ENCODE data around the gene RABGEF1. TPM values are rescaled to one million over a fixed set of nuclear protein-coding genes. Genes with fewer than 3 reads are reported as not detected.
"Not testable (repeated sequence)": the region's sequence is repeated elsewhere in the genome, so short reads cannot be mapped to it uniquely, and the experiment has no call there.

Gene RABGEF1
- total RNA-seq, 1 donor from 2014 or later, result 36.5 TPM

DNA sequence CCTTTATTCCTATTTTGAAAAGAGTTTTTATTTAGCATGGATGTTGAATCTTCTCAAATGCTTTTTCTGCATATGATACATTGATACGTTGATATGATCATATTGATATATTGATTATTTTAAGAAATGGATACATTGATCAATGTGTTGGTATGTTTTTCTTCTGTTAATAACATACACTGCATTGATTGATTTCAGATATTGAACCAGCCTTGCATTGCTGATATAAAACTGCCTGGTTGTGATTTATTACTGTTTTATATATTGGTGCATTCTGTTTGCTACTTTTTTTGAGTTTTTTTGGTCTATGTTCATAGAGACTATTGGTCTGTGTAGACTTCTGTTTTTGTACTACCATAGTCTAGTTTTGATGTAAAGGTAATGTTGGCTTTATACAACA, 26.8 kb upstream of the RABGEF1 start:
- no peaks in the 10 kb centered on the region for H3K9me3 ChIP-seq (ENCODE audit: low read depth)
- H4K20me1 ChIP-seq (ENCODE audit: low read depth), result no peaks in the 10 kb centered on the region
- Mint-ChIP-seq H3K9me3 (peaks cover 21% of the 10 kb centered on the region), H3K4me3 (no peak overlapping the region), H3K27ac (no peak overlapping the region), H3K4me1 (no peaks in the 10 kb centered on the region), H3K36me3 (peaks cover 43% of the 10 kb centered on the region), H3K27me3 (ENCODE audit: insufficient read depth, low read depth) (no peaks in the 10 kb centered on the region)
- H3K36me3 ChIP-seq, result peaks cover 3% of the 10 kb centered on the region
- no peaks in the 10 kb centered on the region for H3K79me2 ChIP-seq (ENCODE audit: low read depth)
- no peak overlapping the region for H3K4me2 ChIP-seq
- no peak for DNase-seq (ENCODE audit: low spot score)
- no peaks in the 10 kb centered on the region for H3K4me1 ChIP-seq
- TF ChIP-seq EZH2 (IDR thresholded peaks at IDR 0.05), result no peak
- TF ChIP-seq EZH2phosphoT487 (IDR thresholded peaks at IDR 0.05), result no peak
- TF ChIP-seq, protein P1, sequence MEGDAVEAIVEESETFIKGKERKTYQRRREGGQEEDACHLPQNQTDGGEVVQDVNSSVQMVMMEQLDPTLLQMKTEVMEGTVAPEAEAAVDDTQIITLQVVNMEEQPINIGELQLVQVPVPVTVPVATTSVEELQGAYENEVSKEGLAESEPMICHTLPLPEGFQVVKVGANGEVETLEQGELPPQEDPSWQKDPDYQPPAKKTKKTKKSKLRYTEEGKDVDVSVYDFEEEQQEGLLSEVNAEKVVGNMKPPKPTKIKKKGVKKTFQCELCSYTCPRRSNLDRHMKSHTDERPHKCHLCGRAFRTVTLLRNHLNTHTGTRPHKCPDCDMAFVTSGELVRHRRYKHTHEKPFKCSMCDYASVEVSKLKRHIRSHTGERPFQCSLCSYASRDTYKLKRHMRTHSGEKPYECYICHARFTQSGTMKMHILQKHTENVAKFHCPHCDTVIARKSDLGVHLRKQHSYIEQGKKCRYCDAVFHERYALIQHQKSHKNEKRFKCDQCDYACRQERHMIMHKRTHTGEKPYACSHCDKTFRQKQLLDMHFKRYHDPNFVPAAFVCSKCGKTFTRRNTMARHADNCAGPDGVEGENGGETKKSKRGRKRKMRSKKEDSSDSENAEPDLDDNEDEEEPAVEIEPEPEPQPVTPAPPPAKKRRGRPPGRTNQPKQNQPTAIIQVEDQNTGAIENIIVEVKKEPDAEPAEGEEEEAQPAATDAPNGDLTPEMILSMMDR (IDR thresholded peaks at IDR 0.05), result no peak
- H3K9ac ChIP-seq, result no peak overlapping the region
- H3K27me3 ChIP-seq, result no peaks in the 10 kb centered on the region
- no peak overlapping the region for H2AFZ ChIP-seq (replicated peaks)
- no peaks in the 10 kb centered on the region for H3F3A ChIP-seq (ENCODE audit: low read depth)
- H3K27ac ChIP-seq, result no peak overlapping the region
- no peak overlapping the region for H3K4me3 ChIP-seq

GRCh38 chr7:66716634-66717033, 23.9 kb upstream of the RABGEF1 start:
- peaks cover 17% of the 10 kb centered on the region for H3K9me3 Mint-ChIP-seq
- not testable (repeated sequence) for H3K27ac ChIP-seq; H3K9me3 ChIP-seq (ENCODE audit: low read depth); H3F3A ChIP-seq (ENCODE audit: low read depth); DNase-seq (ENCODE audit: low spot score); H2AFZ ChIP-seq (replicated peaks); H3K79me2 ChIP-seq (ENCODE audit: low read depth); H3K27me3 ChIP-seq; H3K4me1 ChIP-seq; H3K4me3 ChIP-seq; H3K4me1 Mint-ChIP-seq; H3K4me2 ChIP-seq; H3K4me3 Mint-ChIP-seq; H3K27me3 Mint-ChIP-seq (ENCODE audit: insufficient read depth, low read depth); H3K36me3 ChIP-seq; H4K20me1 ChIP-seq (ENCODE audit: low read depth); H3K27ac Mint-ChIP-seq; H3K9ac ChIP-seq
- H3K36me3 Mint-ChIP-seq, result peaks cover 45% of the 10 kb centered on the region

GRCh38 chr7:66720561-66720960, 20.0 kb upstream of the RABGEF1 start:
- Mint-ChIP-seq H3K27ac (no peak overlapping the region), H3K4me3 (no peak overlapping the region), H3K4me1 (no peaks in the 10 kb centered on the region), H3K36me3 (peaks cover 39% of the 10 kb centered on the region), H3K27me3 (ENCODE audit: insufficient read depth, low read depth) (no peaks in the 10 kb centered on the region), H3K9me3 (peaks cover 24% of the 10 kb centered on the region)
- Histone ChIP-seq H3F3A (ENCODE audit: low read depth) (no peaks in the 10 kb centered on the region), H3K4me3 (no peak overlapping the region), H3K9me3 (ENCODE audit: low read depth) (peaks cover 7% of the 10 kb centered on the region), H3K4me2 (no peak overlapping the region), H3K9ac (no peak overlapping the region), H3K79me2 (ENCODE audit: low read depth) (no peaks in the 10 kb centered on the region), H4K20me1 (ENCODE audit: low read depth) (no peaks in the 10 kb centered on the region), H3K27ac (no peak overlapping the region), H3K36me3 (peaks cover 3% of the 10 kb centered on the region), H3K27me3 (no peaks in the 10 kb centered on the region), H2AFZ (replicated peaks) (no peak overlapping the region), H3K4me1 (no peaks in the 10 kb centered on the region)
- DNase-seq (ENCODE audit: low spot score), result no peak
- TF ChIP-seq EZH2phosphoT487 (IDR thresholded peaks at IDR 0.05), result no peak
- TF ChIP-seq, protein P1 (IDR thresholded peaks at IDR 0.05), result no peak
- TF ChIP-seq EZH2 (IDR thresholded peaks at IDR 0.05), result no peak

DNA sequence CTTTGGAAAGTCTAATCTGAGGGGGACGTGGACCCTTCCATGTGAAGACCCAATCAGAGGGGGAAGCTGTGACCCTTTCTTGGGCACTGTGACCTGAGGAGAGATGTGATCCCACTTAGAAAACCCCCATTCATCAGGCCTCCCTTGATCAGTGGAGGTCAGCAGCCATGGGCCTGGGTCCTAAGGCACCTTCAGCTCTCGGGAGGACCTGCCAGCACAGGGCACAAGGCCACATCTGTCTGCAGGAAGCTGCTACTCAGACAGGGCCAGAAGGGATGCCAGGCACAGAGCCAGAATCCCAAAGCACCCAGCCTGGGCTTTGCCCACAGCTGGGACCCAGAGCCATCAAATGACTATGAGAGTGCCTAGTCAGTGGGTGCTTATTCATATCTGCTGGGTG, 14.7 kb upstream of the RABGEF1 start:
- no peak overlapping the region for H3K4me3 Mint-ChIP-seq

More for the DNA sequence above, 14.7 kb upstream of the RABGEF1 start:
- peaks cover 3% of the 10 kb centered on the region for H3K36me3 ChIP-seq
- Mint-ChIP-seq H3K36me3 (peaks cover 39% of the 10 kb centered on the region), H3K27ac (no peak overlapping the region), H3K4me1 (no peaks in the 10 kb centered on the region), H3K27me3 (ENCODE audit: insufficient read depth, low read depth) (peaks cover 5% of the 10 kb centered on the region), H3K9me3 (peaks cover 28% of the 10 kb centered on the region)
- H3K4me3 ChIP-seq, result no peak overlapping the region
- no peaks in the 10 kb centered on the region for H3F3A ChIP-seq (ENCODE audit: low read depth)
- H4K20me1 ChIP-seq (ENCODE audit: low read depth), result no peaks in the 10 kb centered on the region
- no peak for TF ChIP-seq EZH2phosphoT487 (IDR thresholded peaks at IDR 0.05)
- TF ChIP-seq, protein P1 (IDR thresholded peaks at IDR 0.05), result no peak
- no peak for TF ChIP-seq EZH2 (IDR thresholded peaks at IDR 0.05)
- no peaks in the 10 kb centered on the region for H3K4me1 ChIP-seq
- no peak overlapping the region for H3K27ac ChIP-seq
- no peaks in the 10 kb centered on the region for H3K27me3 ChIP-seq
- DNase-seq (ENCODE audit: low spot score), result no peak
- H3K4me2 ChIP-seq, result no peak overlapping the region
- no peak overlapping the region for H3K9ac ChIP-seq
- no peaks in the 10 kb centered on the region for H3K79me2 ChIP-seq (ENCODE audit: low read depth)
- H2AFZ ChIP-seq (replicated peaks), result no peak overlapping the region
- peaks cover 7% of the 10 kb centered on the region for H3K9me3 ChIP-seq (ENCODE audit: low read depth)

All from neural progenitor cell (in vitro differentiated cells).